K562 (cell line): ENCODE results near the gene GP1BB. TPM values are rescaled to one million over a fixed set of nuclear protein-coding genes. Genes with fewer than 3 reads are reported as not detected.

ENCODE experiments used
- ADNP ChIP-seq: fragments of 200-800 bp; sonication (Bioruptor generic); IDR thresholded peaks from 2 replicates; pipeline ENCODE4 v1.6.1; 2016; ENCODE audit warnings: missing genetic modification characterization, missing compliant biosample characterization
- CBFA2T3 ChIP-seq: fragments of 450-650 bp; IDR thresholded peaks from 2 replicates; pipeline ENCODE4 v1.6.1; 2017
- CSDE1 ChIP-seq, 2 experiments: fragments of 450-650 bp; IDR thresholded peaks; 2 replicates each; pipeline ENCODE4 v1.6.1; 2016; ENCODE audit warnings: mild to moderate bottlenecking in 1 of 2
- E2F3 ChIP-seq: fragments of 250-450 bp; sonication (Bioruptor Pico); IDR thresholded peaks from 2 replicates; pipeline ENCODE4 v1.4.0; 2020; ENCODE audit warnings: mild to moderate bottlenecking
- ETS2 ChIP-seq: IDR thresholded peaks from 2 replicates; pipeline ENCODE4 v1.6.1; 2016; ENCODE audit warnings: borderline replicate concordance, missing genetic modification characterization, mild to moderate bottlenecking, moderate library complexity, missing compliant biosample characterization; ENCODE audit not compliant: poor library complexity, severe bottlenecking
- JUND ChIP-seq, 2 experiments: IDR thresholded peaks; 2 replicates in 1 of 2; 3 replicates in 1 of 2; pipeline ENCODE4 v1.6.1; 2011; ENCODE audit warnings: borderline replicate concordance in 2 of 2, low read depth in 2 of 2, low read length in 2 of 2, improper control_type of control experiment in 1 of 2, missing biosample characterization in 1 of 2, missing genetic modification characterization in 1 of 2, missing genetic modification reagents in 1 of 2
- KDM5B ChIP-seq: fragments of 200-600 bp; sonication (generic); IDR thresholded peaks from 2 replicates; pipeline ENCODE4 v1.6.1; 2012; ENCODE audit warnings: low read depth, mild to moderate bottlenecking, moderate library complexity, low read length, control low read depth, inconsistent platforms; ENCODE audit not compliant: insufficient replicate concordance
- PHF21A ChIP-seq: fragments of 450-650 bp; IDR thresholded peaks from 2 replicates; pipeline ENCODE4 v1.6.1; 2017; ENCODE audit warnings: low read depth, borderline replicate concordance
- RBM22 ChIP-seq: fragments of 200-400 bp; formaldehyde crosslinking; IDR thresholded peaks from 2 replicates; pipeline ENCODE4 v1.6.1; 2018; ENCODE audit warnings: low read length, low read depth; ENCODE audit not compliant: poor library complexity, severe bottlenecking
- SMAD1 ChIP-seq: fragments of 150-350 bp; IDR thresholded peaks from 2 replicates; pipeline ENCODE4 v1.6.1; 2014; ENCODE audit warnings: low read length, low read depth; ENCODE audit not compliant: partially characterized antibody
- SMAD2 ChIP-seq: fragments of 150-350 bp; IDR thresholded peaks from 2 replicates; pipeline ENCODE4 v1.6.1; 2014; ENCODE audit warnings: low read depth, mild to moderate bottlenecking, low read length
- SMAD3 ChIP-seq: fragments of 450-650 bp; formaldehyde crosslinking; conservative IDR thresholded peaks from 2 replicates; pipeline ENCODE4 v1.4.0; 2020; ENCODE audit warnings: mild to moderate bottlenecking
- SPI1 ChIP-seq: IDR thresholded peaks from 2 replicates; pipeline ENCODE4 v1.6.1; 2011; ENCODE audit warnings: low read depth, low read length, control low read depth, borderline replicate concordance
- SRSF7 ChIP-seq: fragments of 200-400 bp; formaldehyde crosslinking; optimal IDR thresholded peaks from 2 replicates; pipeline ENCODE3; 2017; ENCODE audit warnings: mild to moderate bottlenecking, low read depth, low read length
- ZNF507 ChIP-seq: conservative IDR thresholded peaks from 2 replicates; pipeline ENCODE4 v1.6.1; 2017; ENCODE audit warnings: missing genetic modification characterization, missing compliant biosample characterization
- polyA plus RNA-seq, 8 experiments: library from polyadenylated mRNA; depleted of rRNA in 4 of 8; stranded (reverse) in 5 of 8; unstranded in 3 of 8; fragments of >200 nt; fragmentation: Nextera tagmentation in 2 of 8; fragmentation: Illumina TruSeq in 1 of 8; extraction: Ambion mirVana in 2 of 8; extraction: Trizol in 1 of 8; gene quantifications; 2 replicates each; pipeline versions ENCODE4 v1.2.1 to v1.2.3, GENCODE V29; 2011 to 2014; ENCODE audit warnings: inconsistent platforms in 1 of 8, missing spikeins in 1 of 8
- total RNA-seq, 7 experiments: library from RNA; depleted of rRNA in 6 of 7; stranded (reverse); fragments of >200 nt in 6 of 7; fragmentation: Illumina TruSeq in 2 of 7; extraction: Trizol in 2 of 7; gene quantifications; 2 replicates each; pipeline versions ENCODE4 v1.2.1 to v1.2.3, GENCODE V29; 2011 to 2021; ENCODE audit warnings: low replicate concordance in 1 of 7
- TF ChIP-seq, protein P1 (sequence below): fragments of 450-650 bp; IDR thresholded peaks from 2 replicates; pipeline ENCODE4 v1.6.1; 2016; ENCODE audit warnings: low read depth
- TF ChIP-seq, protein P2 (sequence below): sonication (generic); formaldehyde crosslinking; IDR thresholded peaks from 2 replicates; pipeline ENCODE4 v1.8.1; 2023; ENCODE audit warnings: mild to moderate bottlenecking, missing genetic modification reagents, moderate library complexity
- TF ChIP-seq, protein P3 (sequence below): sonication (generic); formaldehyde crosslinking; IDR thresholded peaks from 2 replicates; pipeline ENCODE4 v1.8.1; 2023; ENCODE audit warnings: mild to moderate bottlenecking, missing genetic modification reagents

GP1BB gene
- total and polyA plus RNA-seq, 9 of the 15 experiments (the other 6 are each of a cell fraction or from before 2014, with no cell fraction given) = 0.69 to 162 (median 2.8) TPM

DNA sequence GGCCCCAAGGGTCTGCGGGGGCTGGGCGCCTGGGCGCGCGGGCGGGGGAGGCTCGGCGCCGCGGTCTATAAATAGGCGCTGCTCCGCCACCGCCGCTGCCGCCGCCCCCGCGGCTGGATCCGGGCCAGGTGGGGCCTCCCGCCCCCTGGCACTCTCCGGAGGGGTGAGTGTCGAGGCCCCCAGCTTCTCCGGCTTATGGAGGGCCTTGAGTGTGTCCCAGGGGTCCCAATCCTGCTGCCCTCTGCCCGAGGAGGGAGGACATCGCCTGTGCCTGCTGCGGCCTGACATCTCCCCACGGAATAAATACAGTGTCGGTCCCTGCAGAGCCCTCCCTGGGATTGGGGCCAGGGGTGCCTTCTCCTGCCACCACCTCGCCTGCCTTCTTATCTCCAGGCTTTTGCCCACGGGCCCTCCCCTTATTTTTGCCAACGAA is 4.3 kb upstream of the GP1BB start (continued):
- TF ChIP-seq, protein P1, sequence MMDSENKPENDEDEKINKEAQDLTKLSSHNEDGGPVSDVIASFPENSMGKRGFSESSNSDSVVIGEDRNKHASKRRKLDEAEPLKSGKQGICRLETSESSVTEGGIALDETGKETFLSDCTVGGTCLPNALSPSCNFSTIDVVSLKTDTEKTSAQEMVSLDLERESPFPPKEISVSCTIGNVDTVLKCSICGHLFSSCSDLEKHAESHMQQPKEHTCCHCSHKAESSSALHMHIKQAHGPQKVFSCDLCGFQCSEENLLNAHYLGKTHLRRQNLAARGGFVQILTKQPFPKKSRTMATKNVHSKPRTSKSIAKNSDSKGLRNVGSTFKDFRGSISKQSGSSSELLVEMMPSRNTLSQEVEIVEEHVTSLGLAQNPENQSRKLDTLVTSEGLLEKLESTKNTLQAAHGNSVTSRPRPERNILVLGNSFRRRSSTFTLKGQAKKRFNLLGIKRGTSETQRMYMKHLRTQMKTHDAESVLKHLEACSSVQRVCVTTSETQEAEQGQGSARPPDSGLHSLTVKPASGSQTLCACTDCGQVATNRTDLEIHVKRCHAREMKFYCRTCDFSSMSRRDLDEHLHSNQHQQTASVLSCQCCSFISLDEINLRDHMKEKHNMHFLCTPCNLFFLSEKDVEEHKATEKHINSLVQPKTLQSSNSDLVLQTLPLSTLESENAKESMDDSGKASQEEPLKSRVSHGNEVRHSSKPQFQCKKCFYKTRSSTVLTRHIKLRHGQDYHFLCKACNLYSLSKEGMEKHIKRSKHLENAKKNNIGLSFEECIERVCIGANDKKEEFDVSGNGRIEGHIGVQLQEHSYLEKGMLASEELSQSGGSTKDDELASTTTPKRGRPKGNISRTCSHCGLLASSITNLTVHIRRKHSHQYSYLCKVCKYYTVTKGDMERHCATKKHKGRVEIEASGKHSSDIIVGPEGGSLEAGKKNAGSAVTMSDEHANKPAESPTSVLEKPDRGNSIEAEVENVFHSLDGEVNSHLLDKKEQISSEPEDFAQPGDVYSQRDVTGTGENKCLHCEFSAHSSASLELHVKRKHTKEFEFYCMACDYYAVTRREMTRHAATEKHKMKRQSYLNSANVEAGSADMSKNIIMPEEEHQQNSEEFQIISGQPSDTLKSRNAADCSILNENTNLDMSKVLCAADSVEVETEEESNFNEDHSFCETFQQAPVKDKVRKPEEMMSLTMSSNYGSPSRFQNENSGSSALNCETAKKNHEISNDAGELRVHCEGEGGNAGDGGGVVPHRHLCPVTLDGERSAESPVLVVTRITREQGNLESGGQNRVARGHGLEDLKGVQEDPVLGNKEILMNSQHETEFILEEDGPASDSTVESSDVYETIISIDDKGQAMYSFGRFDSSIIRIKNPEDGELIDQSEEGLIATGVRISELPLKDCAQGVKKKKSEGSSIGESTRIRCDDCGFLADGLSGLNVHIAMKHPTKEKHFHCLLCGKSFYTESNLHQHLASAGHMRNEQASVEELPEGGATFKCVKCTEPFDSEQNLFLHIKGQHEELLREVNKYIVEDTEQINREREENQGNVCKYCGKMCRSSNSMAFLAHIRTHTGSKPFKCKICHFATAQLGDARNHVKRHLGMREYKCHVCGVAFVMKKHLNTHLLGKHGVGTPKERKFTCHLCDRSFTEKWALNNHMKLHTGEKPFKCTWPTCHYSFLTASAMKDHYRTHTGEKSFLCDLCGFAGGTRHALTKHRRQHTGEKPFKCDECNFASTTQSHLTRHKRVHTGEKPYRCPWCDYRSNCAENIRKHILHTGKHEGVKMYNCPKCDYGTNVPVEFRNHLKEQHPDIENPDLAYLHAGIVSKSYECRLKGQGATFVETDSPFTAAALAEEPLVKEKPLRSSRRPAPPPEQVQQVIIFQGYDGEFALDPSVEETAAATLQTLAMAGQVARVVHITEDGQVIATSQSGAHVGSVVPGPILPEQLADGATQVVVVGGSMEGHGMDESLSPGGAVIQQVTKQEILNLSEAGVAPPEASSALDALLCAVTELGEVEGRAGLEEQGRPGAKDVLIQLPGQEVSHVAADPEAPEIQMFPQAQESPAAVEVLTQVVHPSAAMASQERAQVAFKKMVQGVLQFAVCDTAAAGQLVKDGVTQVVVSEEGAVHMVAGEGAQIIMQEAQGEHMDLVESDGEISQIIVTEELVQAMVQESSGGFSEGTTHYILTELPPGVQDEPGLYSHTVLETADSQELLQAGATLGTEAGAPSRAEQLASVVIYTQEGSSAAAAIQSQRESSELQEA = no peak; the same call in 1 of the 2 replicates
- TF ChIP-seq SMAD3 = no peak
- TF ChIP-seq PHF21A = 0 out of 2 replicates have a peak, but pooled peaks have one; percentile 36
- no peak for TF ChIP-seq E2F3 (CRISPR knock-in tag)
- TF ChIP-seq CSDE1 (IDR thresholded peaks at IDR 0.05) = no peak
- TF ChIP-seq ETS2 (tag) = peak; percentile 3
- TF ChIP-seq, protein P2, sequence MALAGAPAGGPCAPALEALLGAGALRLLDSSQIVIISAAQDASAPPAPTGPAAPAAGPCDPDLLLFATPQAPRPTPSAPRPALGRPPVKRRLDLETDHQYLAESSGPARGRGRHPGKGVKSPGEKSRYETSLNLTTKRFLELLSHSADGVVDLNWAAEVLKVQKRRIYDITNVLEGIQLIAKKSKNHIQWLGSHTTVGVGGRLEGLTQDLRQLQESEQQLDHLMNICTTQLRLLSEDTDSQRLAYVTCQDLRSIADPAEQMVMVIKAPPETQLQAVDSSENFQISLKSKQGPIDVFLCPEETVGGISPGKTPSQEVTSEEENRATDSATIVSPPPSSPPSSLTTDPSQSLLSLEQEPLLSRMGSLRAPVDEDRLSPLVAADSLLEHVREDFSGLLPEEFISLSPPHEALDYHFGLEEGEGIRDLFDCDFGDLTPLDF (CRISPR knock-in tag) = 0 out of 2 replicates have a peak, but pooled peaks have one; percentile 19
- peak; percentile 55 for TF ChIP-seq CBFA2T3
- no peak for TF ChIP-seq RBM22
- no peak for TF ChIP-seq SRSF7
- TF ChIP-seq JUND (IDR thresholded peaks at IDR 0.05; ENCODE audit: borderline replicate concordance, low read depth, low read length) = peak; percentile 45; the same call in 1 of the 2 replicates
- TF ChIP-seq JUND (tag; IDR thresholded peaks at IDR 0.05; ENCODE audit: borderline replicate concordance, low read depth, low read length) = 0 out of 3 replicates have a peak, but pooled peaks have one; percentile 7
- peak; percentile 5 for TF ChIP-seq KDM5B
- TF ChIP-seq, protein P3, sequence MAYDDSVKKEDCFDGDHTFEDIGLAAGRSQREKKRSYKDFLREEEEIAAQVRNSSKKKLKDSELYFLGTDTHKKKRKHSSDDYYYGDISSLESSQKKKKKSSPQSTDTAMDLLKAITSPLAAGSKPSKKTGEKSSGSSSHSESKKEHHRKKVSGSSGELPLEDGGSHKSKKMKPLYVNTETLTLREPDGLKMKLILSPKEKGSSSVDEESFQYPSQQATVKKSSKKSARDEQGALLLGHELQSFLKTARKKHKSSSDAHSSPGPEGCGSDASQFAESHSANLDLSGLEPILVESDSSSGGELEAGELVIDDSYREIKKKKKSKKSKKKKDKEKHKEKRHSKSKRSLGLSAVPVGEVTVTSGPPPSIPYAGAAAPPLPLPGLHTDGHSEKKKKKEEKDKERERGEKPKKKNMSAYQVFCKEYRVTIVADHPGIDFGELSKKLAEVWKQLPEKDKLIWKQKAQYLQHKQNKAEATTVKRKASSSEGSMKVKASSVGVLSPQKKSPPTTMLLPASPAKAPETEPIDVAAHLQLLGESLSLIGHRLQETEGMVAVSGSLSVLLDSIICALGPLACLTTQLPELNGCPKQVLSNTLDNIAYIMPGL (CRISPR knock-in tag) = no peak
- no peak for TF ChIP-seq SMAD2
- peak; percentile 21 for TF ChIP-seq SMAD1
- no peak for TF ChIP-seq SPI1
- TF ChIP-seq ZNF507 (tag) = no peak
- no peak for TF ChIP-seq ADNP
